SKM-1 treated with dmso at 0.1 percent for 144 hours (cell line): ENCODE measurements around the gene CEBPG.
A peak's percentile ranks its signal among the peaks of the same experiment; 100 is the strongest.

Experiments used
- DNase-seq: peaks from one replicate; lab custom pipeline; 2025; ENCODE audit not compliant: unreplicated experiment; lab: John Stamatoyannopoulos, UW

Gene CEBPG

DNA sequence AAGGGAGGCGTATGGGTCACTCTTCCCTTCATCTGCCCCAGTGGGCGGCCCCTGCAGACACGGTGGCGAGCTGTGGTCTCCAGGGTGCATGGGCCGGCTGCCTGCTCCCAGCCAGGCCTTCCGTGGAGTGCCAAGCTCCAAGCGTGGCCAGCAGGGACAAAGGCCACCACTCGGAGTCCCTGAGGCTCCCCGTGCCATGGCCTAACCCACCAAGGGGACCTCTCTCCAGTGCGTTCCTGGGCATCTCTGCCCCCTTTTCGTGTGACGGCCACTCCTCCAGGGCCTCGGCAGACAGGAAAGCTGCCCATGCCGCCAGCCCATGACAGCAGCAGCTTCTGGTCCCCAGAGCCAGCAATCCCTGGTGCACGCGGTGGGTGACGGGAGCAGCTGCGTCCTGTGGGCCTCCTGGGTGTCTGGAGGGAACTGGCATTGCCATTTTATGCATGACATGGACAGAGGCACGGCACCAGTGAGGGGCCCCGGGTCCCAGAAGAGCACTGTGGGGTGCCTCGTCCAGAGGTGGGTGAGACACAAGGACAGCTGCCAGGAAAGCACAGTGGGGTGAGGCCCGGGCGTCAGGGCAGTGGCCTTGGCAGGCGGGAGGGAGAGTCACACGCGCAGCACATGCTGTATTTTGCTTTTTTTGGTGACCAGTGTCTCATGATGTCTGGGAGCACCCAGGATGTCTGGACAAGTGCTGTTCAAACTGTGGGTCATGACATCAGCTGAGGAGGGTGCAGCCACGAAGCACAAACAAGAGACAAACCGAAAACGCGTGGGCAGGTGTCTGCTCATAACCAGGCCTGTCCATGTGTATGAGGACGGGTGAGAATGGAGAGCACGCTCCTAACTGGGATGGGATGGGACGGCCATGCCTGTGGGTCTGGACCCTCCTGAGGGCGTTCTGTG lies 32.3 kb downstream of the CEBPG start:
- no peak for DNase-seq

DNA sequence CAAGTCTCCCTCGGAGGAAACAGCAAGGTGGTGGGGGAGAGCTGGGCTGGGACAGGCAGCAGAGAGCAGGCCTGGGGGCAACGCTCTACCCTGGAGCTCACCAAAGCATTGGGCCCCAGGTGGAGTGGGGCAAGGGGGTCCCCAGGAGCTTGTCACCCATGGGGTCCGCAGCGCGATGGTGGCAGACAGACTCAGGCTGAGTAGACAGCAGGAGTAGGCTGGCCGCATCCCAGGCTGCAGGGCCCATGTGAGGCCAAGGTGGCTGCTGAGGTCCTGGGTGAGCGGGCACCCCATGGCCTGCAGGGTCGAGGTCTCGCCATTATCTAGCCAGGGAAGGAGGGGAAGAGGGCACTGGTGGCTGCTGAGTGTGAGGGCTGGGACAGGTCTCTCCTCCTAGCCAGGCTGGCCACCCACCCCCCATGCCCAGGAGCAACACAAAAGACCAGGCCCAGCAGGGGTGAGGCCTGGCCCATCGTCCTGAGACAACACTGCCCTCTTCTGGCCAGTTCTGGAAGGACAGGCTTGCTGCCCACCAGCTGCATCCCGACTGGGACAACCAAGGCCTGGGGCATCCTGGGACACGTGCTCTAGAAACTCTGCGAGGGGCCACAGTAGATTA lies 33.1 kb downstream of the CEBPG start:
- peak; percentile 59 for DNase-seq

DNA sequence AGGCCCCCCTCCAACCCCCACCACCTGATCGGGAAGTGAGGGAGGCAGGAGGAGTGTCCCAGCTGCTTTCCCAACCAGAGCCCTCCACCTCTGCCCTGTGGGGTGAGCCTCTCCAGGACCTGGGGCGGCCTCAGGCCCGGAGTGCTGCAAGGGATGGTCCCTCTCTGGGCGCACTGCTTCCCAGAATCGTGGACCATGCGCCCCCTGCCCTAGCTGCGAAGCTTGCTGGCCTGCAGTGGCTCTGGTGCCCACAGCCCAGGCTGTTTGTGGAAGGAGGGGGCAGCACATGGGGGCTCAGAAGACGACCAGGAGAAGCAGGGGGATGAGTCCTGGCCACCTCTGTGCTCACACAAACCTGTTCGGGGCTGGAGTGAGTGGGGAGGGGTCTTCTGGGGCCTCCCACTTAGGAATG lies 33.6 kb downstream of the CEBPG start:
- DNase-seq: no peak

DNA sequence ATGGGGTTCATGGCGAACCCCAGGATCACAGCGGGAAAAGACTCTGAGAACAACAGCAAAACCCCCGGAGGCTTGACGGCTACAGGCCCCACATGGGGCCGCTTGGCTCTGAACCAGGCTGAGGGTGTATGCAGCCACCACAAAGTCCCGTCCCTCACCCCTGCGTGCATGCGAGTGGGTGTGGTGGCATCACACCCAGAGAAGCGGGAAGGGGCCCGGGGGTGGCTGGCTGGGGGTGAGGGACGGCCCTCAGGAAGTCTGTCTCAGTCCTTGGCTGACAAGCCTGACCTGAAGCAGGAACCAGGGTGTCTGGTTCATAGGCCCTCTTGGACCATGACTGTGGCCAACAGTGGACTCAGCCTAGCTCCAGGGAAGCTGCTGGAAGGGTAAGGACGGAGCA lies 34.2 kb downstream of the CEBPG start:
- DNase-seq: no peak

DNA sequence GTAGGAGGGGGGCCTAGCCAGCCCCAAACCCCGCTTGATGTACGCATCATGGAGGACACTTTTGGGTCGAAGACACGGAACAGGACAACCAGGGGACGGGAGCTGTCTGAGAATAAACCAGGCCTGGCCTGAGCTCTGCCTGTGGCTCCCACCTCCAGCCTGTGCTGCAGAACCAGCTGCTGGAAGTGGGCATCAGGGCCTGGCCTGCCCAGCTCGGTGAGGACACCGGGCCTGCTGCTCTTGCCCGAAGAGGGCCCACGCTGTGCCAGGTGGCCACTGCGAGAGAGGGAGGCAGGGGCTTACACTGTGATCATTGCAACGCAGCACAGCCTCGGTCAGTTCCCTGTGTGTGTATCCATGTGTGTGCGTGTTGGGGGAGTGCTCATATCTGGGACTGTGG lies 34.6 kb downstream of the CEBPG start:
- no peak for DNase-seq

DNA sequence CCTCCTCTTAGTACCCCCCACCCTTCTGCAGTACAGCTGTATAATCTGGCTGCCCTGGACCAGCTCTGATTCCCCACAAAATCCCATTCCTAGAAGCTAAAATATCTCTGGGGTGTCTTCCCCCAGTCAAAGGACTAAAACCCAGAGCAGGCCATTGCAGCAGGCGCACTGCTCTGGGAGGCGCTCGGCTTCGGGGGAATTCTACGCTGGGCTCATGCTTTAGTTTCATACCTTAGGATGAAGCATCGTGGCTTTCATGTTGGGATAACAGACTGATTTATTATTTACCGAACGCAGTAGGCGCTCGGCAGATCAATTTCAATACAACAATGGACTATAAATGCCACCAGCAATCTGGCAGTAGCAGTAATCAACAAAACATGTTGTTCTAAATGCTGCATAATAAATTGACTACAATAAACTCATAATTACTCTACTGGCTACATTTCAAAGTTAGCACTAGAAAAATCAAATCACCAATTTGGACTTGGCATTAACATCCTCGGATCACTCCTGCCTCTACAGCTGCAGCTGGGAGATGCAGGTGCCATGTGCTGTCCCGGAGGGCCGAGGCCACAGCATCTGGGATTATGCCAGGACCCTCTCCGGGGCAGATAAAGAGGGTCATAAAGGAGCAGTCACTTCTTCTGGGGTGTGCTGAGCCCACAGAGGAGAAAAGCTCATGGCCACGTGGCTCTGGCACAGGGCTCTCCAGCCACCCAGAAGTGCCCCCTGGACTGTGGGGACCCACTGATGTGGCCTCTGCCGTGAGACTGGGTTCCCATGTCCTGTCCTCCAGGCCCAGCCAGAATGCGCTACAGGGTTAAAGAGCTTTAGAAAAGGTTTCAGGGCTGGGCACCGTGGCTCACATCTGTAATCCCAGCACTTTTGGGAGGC lies 35.3 kb downstream of the CEBPG start:
- no peak for DNase-seq

DNA sequence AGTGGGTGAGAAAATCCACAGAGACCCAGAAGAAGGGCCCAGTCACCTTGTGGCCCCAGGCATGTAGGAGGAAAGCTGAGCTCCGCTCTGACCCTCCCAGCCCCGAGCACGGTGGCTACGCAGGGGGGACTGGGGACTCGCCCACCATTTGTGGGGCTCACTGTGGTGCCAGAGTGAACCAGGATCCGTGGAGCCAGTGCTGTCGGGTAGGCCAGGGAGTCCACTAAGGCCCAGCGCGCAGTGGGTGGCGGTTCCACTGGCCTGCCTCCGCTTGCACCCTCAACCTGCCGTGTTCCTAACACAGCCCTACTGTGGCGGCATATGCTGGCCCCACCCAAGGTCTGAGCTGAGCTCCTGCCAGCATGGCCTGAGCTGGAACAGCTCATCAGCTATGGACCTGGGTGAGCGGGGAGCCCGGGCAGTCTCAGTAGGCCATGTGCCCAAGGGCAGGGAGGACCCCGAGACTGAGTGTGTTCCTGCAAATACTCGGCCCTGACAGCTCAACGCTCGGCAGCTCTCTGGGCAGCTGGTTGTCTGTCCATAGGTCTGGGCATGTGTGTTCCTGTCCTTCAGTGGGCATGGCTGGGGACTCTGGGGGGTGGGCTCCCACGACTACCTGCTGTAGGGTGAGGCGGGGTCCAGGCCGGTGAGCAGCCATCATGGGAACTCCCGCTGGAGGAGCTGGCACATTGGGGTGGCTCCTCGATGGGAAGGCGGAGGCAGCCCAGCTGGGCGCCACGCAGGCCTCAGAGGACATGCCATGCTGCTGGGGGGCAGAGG lies 36.6 kb downstream of the CEBPG start:
- no peak for DNase-seq

DNA sequence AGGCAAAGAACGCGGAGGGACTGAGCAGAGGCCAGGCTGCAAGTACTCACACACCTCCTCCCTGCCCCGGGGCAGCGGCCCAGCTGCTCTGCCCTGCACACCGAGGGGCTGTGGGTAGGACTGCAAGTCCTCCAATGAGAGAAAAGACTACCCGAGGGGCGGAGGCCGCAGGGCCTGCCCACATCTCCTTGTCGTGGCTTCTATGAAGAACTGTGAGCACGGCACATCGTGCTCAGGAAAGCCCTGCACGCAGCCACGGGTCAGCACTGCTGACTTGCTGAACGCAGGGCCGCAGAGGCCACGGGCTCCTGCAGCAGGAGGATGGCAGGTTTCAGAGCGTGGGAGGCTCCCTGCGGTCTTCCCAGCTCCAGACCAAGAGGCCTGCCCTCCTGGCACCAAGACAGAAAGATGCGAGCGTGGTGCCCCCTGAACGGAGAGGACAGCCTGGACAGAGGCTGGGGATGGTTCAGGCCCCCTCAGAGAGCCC lies 37.4 kb downstream of the CEBPG start:
- no peak for DNase-seq

DNA sequence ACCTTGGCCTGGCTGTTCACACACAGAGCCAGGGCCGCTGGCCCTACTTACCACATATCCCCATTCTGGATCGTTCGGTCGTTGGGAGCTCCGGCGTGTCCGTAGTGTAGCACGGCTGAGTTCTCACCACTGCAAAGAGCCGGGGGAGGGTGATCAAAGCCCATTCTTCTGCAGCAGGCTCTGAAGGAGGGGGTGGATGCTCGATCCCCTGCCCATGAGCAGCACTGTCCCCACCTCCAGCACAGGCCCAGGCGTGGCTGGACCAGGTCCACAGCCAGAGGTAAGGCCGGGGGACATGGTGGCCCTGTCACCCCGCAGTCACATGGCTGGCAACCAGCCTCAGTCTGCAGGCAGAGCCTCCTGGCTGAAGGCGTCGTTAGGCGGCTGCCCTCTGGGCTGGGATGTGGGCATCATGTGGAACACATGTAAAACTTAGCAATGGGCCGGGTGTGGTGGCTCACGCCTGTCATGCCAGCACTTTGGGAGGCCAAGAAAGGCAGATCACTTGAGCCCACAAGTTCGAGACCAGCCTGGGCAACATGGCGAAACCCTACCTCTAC lies 38.2 kb downstream of the CEBPG start:
- no peak for DNase-seq

DNA sequence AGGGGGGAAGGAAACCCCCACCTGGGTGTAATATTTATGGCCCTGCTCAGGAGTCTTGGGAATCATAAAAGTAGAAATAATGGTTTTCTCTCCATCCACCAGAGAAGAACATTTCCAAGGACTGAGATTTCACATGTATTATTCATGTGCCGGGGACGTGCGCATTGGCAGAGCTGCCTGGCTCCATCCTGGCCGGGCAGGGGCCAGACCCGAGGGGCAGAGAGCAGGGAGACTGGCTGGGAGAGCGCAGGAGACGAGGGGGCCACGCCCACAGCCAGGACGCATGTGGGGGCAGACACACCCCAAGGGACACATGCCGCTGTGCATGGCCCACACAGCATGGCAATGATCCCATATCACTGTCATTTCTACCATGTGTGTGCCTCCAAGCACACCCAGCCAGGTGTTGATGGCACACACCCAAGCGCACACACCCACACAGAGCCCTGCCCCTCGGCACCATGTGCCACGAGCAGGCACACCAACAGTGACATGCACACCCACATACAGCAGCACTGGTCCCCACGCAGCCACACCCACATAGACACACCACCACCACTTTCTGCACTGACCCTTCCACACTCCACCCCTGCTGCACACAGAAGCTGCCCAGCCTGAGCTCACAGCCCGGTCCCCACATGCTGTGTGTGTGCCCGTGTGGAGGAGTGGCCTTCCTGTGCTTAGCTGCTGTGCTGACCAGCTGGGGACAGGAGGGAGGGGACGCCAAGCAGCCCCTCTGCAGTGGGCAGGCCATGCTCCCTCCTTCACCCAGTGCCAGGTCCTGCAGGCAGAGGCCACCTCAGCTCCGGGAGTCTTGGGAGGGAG lies 39.3 kb downstream of the CEBPG start:
- no peak for DNase-seq

DNA sequence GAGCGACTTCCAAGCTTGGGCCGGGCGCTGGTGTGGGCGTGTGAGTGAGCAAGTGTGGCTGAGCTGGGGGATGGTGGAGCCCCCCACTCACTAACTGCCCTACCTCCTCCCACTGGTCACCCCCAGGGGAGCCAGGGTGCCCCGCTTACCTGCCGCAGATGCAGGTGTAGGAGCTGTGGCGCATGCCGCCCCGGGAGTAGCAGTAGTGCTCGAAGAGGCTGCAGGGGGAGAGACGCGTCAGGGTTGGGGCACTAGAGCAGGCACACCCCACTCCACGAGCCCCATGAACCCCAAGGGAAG lies 39.9 kb downstream of the CEBPG start:
- DNase-seq: no peak

DNA sequence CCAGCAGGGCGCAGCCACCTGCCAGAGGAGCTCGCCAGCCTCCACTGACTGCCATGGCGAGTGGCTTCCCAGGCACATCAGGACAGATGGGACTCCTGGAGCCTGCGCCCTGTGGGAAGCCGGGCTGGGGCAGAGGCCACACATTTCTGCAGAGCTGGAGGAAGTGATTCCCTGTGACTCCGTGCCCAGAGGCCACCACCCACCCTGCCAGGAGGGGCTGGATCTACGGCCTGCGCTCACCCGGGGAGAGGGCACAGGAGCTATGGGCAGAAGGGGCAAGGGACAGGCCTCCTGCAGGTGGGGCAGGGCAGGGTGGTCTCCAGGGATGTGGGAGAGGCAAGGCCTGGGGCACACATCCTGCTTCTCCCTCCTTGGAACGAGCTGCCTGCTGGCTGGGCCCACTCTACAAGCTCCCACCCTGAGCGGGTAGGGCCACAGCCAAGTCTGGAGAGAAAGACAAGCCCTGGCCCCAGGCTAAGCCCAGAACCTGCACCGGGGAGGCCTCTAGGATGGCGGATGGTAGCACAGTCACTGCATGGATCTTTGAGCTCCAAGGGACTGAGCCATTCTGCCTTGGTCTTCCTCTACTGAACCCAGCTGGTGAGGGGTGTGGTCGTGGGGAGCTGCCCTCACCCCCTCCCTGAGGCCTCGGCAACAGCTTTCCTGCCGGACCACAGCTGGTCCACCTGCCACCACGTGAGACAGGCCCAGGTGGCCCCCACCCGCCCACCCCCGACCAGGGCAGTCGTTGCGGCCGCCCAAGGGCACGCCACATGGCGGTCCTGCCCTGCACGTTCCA lies 40.6 kb downstream of the CEBPG start:
- no peak for DNase-seq

DNA sequence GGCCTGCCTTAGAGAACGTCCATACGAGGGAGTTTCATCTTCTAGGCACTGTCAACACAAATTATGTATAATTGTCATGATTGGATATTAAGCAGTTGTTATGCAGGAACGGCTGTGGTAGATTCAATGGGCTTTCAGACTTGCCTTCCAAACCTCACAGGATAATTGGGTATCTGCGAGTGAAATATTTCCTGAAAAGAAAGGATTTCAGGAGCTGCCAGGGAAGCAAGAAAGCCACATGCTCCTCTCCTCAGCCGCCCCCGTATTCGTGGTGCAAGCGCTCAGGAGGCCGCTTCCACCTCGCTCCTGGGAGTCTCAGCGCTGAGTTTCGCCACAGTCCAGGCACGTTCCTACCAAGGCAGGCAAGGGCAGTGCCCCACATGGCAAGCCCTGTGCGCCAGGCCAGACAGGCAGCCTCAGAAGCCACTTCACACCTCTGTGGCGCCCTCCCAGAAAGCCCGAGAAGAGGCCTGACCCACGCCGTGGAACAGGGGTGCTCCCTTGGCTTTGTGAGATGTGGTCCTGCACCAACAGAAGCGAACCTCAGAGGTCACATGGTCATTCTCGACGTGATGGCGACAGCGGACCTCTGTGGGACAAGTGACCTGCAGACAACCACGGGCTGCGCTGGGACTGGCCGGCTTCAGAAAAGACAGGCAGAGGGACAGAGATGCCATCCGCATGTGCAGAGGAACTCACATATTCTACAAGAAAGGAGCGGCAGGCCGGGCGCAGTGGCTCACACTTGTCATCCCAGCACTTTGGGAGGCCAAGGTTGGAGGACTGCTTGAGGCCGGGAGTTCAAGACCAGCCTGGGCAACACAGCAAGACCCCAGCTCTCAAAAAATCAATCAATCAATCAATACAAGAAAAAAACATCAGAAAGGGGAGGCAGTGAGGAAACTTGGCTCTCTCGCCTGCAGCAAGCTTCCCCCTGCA lies 41.4 kb downstream of the CEBPG start:
- DNase-seq: no peak

DNA sequence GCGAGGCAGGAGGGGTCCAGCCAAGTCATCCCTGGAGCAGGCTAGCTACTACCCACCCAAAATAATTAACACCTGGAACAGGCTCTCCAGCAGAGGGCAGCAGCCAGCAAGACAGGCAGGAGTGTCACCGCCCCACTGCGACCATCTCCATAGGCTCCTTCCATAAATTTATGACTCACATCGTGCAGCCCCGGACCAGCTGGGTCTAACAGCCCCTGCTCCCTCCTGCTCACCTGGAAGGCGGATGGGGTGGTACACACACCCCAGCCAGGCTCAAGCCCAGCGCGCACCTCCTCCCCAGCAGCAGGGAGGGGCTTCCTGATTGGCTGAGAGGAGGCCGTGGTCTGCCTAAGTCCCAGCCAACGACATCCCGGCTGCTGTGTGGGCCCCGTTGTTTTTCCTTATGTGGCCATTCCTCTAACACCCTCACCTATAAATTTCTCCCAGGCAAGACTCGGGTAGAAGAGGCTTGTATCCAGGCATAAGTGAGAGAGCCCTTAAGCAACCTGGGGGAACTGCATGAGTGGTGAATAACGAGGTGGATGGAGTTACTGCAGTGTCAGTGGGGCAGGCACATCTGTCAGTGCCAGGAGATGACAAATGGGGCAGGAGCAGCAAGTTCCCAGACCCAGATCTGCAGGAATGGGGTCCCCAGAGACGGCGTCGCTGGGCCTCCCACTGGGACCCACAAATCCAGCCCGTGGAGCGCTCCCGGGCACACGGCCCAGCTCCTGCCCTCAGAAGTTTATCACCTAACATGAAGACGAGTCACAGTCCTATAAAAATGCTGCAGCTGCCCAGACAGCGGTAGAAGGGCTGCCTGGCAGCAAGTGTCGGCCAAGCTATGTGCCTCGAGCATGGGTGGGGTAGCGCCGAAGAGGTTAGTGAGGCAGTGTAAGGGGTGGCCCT lies 43.1 kb downstream of the CEBPG start:
- DNase-seq: peak; percentile 52

DNA sequence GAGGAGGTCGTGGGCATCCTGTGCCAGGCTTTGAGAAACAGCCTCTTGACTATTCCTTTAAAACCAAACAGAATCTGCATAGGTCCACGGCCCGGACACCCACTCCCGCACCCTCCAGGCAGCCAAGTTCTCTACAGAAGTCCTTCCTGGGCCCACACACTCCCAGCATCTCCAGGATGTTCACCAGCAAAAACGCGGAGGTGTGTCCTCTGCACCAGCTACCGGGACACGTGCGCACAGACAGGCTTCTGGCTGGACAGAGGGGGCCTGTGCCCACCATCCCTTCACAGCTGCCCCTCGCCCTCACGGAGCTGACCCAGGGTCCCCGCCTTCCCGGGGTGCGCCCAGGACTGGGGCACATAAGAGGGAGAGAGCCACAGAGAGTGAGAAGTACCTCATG lies 44.2 kb downstream of the CEBPG start:
- no peak for DNase-seq

DNA sequence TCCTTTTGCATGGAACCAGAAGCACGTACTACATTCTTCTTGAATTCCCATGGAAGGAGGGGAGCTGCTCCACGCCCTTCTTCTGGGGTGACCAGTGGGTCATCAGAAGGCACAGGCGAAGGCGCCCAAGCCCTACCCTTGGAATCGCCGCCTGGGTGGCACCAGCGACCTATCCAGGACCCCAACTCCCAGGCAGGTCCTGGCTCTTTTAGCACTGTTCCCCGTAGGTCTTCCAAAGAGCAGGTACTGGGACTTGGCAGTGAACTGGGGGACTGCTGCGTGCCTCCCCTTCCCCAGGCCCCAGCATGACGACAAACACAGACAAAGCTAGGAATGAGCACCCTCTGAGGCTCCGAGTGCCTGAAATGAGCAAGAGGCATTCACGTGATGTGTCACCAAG lies 45.0 kb downstream of the CEBPG start:
- no peak for DNase-seq
